HTR-8/SVneo (cell line): ENCODE measurements around the gene BMPER.

Experiments used
- DNase-seq: peaks from one replicate; pipeline ENCODE4 v3.0.0; 2011; ENCODE audit warnings: low spot score, mixed read lengths; ENCODE audit not compliant: insufficient read length
- FAIRE-seq: peaks from 2 replicates; lab custom pipeline; 2011; peaks lifted over from hg19 to GRCh38; lab: Jason Lieb, UNC

The BMPER gene

DNA sequence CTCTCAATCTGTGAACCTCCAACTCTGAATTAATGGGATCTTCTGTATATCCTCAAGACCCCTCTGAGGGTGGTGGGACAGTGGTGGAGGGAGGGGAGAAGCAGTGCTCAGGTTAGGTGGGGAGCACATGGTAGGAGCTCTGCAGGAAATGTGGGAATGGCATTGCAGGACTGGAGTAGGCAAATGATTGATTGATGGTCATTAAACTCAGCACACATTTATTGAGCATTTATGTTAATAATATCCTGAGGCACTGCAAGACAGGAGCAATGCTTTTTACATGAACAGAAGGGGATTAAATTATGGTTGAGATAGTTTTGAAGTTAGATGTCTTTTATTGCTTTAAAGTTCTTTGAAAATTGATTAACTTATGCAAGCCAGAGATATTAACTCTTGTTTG is 14.1 kb downstream of the BMPER start:
- DNase-seq (no peak), FAIRE-seq (no peak)

DNA sequence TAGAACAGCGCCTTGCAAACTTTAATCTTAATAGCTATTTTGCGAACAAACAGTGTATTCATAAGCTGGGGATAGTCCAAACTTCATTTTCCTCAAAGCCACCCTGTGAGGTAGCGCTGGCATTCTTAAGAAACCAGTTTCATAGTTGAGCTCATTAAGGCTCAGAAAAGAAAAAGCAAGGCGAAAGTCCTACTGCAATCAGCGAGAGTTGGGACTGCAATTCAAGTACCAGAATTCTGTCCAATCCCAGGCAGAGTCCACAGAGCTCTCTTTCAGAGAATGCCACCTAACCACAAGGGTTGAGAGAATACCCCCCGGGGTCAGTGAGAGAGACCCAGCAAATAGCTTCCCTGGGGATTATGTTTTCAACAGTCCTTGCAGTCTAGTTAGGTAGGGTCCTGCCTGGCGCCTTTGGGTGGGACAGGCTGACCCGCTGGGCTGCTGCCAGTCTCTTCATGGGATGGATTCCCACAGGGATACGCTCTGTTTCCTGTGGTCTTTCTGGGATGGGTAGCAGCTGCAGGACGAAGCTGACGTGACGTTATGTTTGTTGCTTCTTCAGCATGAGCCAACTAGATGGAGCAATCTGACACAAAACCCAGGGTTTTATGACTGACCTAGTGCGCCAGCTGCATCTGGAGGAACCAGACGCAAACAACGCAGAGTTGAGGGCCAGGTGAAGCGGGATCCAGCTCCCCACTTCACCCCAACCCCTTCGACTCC is 16.0 kb downstream of the BMPER start:
- DNase-seq (no peak), FAIRE-seq (no peak)

DNA sequence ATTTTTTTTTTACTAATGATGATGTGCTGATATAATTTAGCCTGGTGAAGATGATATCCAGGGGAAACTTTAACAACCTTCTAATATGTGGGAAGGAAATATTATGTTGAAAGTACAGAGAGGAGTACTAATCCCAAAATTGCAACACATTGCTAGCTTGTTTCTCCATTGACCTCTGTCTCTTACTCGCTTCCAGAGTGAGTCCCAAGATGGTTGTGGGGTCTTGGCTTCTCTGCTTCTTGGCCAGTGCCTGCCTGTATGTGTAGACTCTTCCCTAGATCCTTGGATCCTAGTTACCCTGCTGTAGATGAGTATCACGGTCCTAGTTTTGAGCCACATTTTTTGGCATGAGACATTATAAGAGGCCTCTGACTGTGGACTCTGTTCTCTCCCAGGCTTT is 17.5 kb downstream of the BMPER start:
- no peak for FAIRE-seq
- DNase-seq, result no peak

DNA sequence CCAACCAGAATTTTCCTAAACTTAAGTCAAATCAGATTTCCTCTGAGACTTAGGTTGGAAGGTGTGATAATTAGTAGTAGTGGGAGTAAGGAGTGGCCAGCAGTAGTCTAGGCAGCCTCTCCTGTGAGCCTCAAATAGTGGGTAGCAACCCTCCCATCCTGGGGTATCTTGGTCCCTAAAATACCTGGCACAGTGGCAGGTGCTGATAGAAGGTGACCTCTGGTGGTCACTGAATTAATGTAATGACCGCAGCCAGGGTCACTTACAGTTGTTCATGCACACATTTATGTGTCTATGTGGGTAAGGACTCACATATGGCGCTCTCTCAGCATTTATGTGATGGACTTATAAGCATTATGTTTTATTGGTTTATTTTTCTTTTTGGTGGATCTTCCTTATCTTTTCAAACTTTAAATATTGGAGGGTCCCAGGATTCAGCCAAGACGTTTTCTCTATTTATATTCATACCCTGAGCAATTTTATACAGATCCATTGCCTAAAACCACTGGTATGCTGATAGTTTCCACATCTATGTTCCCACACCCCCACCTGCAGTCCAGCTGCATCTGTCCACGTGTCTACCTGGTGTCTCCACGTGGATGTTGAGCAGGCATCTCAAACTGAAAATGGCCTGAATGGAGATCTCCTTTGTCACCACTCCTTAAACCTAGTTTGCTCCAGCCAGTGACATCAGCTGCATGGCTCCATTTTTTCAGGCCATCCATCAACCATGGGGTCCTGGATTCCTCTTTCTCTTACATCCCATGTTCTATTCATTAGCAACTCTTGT is 18.3 kb downstream of the BMPER start:
- DNase-seq (no peak), FAIRE-seq (no peak)

DNA sequence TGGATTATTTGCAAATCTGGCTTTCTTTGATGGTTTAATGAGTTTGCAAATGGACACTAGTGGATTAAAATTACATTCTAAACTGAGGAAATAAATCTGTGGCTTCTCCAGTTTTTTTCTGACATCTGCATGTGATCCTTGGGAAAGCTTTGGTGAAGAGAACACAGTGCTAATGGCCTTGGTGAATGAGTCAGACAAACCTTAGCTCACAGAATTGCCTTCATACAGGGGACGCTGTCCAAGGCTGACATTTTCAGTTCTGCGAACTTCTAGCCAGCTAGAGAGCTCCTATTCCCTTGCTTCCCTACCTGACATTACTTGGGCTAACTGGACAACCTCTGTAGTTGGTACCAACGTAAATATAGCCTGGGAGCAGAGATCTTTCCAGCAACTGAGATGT is 21.2 kb downstream of the BMPER start:
- DNase-seq (no peak), FAIRE-seq (no peak)

DNA sequence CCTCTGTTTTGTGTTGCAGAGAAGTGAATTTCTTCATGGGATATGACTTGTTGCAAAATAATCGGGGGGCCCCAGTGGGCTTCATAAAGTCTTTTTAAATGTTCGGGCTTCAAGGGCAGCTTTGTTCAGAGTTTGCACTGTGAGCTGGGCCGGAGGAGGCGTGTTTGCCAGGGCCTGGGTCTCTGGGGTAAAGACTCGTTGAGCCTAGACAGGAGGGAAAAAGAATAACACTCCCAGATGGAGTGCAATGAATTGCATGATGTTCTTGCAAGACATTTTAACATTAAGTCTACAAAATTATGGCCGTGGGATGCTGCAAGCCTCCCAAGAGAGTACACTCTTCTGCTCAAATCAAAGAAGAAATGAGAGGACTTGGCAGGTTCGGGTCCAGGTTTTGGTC is 23.6 kb downstream of the BMPER start:
- no peak for DNase-seq
- FAIRE-seq, result no peak

DNA sequence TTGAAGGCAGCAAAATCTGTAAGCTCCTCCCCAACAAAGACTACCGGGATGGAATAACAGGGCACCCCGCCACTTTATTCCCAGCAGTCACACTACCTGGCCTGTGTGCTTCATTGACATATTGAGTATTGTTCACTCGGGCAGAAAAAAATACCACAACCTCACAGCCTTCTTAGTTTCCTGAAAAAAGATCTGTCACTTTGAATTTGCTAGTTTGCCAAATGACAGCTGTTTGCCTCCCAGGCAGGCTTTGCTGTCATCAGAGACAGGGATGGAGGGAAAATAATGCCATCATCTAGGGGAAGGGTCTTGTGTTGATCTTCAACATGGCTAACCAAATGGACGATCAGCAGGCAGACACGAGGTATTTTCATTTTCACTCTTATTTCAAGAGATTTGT is 26.9 kb downstream of the BMPER start:
- DNase-seq, result no peak
- no peak for FAIRE-seq

DNA sequence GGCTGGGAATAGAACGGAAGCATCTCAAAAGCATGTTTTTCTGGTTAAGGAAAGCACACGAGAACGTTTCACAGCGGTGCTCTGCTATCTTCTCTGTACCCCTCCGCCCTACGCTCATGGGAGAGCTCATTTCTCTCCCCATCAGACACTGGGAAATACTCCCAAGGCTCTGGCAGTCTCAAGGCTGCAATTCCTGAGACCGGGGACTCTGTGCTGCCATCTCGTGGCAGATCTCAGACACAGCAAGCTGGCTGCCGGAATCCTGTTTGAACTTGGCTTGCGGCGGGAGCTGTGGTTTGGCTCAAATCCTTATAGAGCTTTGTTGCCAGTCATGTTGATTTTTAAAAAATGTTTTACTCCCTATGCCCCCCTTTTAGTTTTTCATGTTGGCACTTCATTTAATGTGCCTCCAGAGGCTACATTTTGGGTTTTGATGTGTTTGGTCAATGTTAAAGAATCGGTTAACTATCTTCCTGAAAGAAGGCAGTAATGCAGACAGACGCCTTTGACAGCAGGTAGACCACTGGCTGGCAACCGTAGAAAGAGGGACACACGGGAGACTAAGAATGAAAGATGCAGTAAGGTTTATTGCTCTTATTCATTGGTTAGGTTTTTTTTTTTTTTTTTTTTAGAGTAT is 27.6 kb downstream of the BMPER start:
- DNase-seq, result peak; percentile 63

DNA sequence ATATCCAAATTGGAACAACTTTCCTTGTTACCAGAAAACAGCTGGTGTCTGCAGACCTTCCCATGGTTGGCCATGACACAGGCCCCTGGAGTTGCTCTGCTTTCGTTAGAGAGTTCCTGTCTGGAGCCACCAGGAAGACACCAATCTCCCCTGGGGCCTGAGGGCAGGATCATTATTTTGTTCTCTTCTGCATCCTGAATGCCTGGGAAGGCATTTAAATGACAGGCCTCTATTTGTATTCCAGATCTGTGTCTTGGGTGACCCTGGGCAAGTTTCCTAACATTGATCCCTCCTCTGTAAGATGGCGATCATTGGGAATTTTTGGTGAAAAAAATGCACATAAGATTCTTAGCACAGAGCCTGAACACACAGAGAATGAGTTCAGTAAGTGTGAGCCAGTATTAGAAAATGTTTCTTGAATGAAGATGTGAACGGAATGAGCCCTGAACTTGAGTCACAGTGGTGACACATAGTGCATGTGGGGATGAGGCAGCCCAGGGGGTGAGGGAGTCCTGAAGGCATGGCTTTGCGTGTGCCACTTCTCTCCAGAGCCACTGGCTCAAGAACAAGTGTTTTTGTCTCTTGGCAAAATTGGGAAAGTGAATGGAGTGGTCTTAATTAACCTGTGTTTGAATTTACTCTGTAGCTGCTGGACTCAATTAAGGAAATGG is 28.4 kb downstream of the BMPER start:
- FAIRE-seq (peak; percentile 33), DNase-seq (peak; percentile 34)

More for the DNA sequence above, 27.6 kb downstream of the BMPER start:
- no peak for FAIRE-seq

DNA sequence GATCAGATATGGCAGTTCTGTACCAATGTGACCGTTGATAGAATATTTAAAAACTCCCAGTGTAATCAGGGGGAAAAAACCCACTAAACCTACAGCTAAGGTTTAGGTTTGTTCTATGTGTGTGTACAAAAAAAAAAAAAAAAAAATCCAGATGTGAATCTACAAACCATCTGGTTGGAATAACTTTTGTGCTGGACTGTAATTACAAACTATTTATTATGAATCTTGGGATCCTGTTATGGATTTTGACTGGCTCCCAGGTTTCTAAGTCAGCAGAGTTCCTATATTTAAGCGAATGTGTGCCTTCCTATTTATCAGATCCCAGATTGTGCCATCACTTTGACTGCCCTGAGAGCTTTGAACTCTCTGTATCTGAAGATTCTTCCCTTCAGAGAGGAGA is 29.1 kb downstream of the BMPER start:
- DNase-seq (no peak), FAIRE-seq (no peak)

DNA sequence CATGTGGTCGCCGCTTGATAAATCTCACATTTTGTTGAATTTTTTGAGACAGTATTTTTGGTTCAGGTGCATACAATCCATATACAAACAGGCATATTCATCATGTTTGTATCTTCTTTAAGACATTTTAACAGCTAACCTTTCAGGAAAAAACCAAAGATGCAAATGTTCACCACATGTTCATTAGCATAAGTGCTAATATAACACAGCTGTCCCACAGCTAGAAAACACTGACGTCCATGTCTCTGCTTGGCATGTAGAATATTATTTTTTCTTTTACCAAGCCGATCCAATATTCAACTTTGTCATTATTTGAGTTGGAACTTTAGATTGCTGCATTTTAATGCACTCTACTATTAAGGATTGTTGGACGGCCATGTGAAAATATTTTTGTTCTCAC is 31.2 kb downstream of the BMPER start:
- no peak for FAIRE-seq
- no peak for DNase-seq

DNA sequence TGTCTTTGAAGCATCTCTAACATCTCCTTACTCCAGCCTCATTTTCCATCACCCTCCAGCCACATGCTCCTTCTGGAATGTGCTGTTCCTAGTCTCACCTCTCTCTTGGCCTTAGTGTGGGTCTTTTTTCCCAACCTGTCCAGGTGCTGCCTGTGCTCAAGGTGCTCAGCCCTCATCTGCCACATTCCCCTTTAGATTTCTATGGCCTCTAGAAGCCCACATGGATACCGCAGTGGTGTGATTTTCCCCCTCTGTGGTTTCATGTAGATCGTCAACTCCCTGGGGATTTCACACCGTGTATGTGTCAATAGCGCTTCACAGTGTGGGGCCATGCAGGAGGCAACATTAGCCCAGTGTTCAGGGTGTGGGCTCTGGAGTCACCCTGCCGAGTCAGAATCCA is 32.5 kb downstream of the BMPER start:
- FAIRE-seq (no peak), DNase-seq (no peak)

DNA sequence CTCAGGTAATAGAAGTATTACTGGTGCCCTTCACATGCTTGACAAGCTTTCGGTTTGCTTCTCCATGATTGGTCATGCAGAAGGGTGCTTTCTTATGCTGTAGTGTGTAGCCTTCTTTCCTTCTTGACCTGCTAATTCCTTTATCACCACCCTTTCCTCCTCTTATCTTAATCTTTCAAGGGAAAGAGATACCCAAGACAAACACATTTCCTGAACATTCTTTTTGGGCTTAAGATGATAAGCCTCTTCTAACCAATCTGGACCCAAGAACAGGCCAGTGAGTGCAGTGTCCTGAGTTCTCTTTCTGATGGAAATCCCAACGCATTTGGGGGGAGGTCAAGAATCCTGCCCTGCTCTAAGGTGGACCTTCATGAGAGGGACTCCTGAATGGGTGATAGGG is 33.8 kb downstream of the BMPER start:
- DNase-seq (no peak), FAIRE-seq (no peak)

DNA sequence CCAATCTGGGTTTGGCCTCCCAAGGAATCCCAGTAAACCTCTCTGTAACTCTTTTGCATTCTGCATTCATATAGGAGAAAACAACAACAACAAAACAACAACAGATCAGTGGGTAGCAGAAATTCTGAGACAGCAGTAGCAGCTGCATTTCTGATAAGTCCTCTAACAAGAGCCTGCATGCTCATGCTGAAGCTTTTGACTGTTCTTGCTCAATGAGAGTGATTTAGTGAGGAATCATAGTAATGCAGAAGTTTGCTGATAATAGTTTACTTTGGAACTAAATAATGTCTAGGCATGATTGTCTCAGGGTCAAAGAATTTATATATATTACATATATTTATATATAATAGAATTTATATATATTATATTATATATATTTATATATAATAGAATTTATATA is 35.2 kb downstream of the BMPER start:
- DNase-seq (no peak), FAIRE-seq (no peak)

DNA sequence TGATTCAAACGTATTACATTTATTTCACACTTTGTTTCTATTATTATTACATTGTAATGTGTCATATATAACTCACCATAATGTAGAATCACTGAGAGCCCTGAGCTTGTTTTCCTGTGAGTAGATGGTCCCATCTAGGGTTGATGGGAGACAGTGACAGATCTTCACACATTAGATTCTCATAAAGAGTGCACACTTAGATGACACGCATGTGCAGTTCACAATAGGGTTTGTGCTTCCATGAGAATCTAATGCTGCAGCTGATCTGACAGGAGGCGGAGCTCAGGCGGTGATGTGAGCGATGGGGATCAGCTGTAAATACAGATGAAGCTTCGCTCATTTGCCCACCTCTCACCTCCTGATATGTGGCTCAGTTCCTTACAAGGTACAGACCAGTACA is 36.1 kb downstream of the BMPER start:
- DNase-seq, result no peak
- no peak for FAIRE-seq

DNA sequence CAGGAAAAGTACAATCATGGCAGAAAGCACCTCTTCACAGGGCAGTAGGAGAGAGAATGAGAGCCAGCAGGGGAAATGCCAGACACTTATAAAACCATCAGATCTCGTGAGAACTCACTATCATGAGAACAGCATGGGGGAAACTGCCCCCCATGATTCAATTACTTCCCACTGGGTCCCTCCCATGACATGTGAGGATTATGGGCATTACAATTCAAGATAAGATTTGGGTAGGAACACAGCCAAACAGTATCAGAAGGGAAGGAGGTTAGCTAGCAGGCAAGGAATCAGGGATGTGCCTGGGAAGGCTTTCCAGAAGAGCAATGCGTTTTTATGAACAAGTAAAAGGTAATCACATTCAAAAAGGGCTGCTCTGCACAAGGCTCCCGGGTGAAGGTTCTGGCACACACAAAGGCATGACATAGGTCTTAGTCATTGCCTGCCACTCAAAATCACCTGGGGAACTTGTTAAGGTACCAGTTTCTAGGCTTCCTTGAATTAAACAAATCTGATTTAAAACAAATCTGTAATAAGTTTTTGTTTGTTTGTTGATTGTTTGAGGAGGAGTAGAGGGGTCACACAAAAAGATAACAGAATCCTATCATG is 40.9 kb downstream of the BMPER start:
- FAIRE-seq (no peak), DNase-seq (no peak)

DNA sequence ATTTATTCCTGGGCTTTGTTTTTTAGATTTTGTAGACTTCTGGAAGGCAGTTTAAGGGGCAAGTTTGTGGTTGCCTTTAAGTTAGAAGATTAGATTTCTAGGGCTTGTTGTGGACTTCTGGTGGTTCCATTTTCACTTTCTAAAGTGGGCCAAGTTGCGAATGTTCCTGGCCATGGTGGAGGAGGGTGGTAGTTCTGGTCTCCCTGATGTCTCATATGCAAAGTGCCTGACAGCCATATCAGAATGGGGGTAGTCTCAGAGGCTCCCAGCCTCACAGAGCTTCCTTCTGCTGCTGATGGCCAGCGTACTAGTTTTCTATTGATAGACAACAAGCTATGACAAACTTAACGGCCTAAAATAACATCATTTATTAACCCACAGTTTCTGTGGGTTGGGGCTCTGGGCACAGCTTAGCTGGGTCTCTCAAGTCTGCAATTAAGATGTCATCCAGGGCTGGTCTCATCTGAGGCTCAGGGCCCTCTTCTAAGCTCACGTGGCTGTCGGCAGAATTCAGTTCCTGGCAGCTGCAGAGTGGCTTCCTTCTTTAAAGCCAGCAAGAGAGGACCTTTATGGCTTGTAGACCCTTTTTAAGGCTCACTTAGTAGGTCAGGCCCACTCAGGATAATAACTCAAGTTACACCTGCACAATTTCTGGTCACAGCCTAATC is 44.8 kb downstream of the BMPER start:
- DNase-seq, result no peak
- FAIRE-seq, result no peak

DNA sequence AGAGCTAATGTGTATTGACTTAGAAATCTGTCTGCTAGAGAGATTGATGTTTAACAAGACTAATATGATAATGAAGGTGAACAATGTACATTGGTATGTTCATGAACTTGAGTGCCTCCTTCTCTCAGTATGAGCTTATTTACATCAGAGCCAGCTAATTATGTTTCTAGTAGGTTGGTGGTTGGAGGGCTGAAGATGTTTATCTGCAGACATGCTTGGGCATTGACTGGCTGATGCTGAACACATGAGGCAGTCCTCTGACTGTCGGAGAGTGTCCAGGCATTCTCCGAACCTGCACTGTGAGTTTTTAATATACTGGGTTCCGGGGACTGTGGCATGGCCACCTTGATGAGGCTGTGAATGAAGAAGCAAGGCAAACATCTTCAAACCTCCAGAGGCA is 47.5 kb downstream of the BMPER start:
- FAIRE-seq (no peak), DNase-seq (no peak)

DNA sequence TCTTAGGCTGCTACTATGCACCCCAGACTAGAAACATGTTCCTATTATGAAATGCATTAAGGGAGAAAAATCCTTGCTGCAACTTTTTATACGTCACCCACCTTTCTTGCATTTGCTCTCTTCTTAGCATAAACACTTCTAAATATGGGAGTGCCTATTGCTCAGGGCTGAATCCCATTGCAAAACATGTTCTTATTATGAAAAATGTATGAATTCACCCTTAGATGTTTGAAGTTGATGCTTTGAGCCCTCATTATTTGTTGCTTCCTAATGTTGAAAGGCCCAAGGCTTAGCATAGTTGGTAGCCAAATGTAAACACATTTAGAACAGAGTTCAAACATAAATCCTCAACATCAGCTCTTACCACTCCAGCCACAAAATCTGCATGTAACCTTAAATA is 52.8 kb downstream of the BMPER start:
- no peak for FAIRE-seq
- no peak for DNase-seq

DNA sequence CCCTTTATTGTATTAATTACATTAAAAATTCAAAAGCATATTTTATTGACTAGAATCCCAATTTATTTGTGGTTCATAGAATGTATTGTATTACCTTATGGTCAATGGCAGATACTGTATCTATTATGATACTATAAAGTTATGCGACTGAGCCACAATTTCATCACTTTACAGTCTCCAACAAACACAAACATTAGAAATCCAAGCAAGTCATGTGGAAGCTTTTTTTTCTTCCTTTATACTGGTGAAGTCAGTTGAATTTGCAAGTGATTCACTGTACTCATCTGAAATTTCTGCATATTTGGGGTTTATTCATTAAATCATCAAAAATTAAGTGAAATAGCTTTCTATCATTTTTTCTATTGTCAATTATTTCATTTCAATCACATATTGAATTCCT is 54.3 kb downstream of the BMPER start:
- DNase-seq (no peak), FAIRE-seq (no peak)
